DMS 273 treated with DMSO at 0.1 percent for 48 hours (cell line): ENCODE data around the gene SNX1.
"Not testable (repeated sequence)": the region's sequence is repeated elsewhere in the genome, so short reads cannot be mapped to it uniquely, and the experiment has no call there.

ENCODE experiments used
- DNase-seq: peaks from one replicate; lab custom pipeline; 2025; lab: John Stamatoyannopoulos, UW

Gene SNX1

DNA sequence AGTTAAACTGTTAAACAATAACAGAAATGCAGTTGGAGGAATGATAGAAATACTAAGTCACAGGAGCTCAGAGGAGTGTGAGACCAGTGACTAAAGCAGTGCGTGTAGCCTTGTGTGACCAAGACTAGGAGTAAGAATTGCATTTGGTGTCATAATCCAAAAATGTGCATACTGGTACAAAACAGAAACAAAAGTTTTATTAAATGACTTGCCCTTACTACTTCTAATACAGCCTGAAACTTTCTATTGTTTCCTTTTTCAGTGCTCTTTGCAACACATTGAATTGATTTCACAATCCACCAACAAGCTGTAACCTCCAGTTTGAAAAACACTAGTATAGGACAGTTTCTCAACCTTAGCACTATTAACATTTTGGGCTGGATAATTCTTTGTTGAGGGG lies 17.1 kb downstream of the SNX1 start:
- DNase-seq, result no peak

DNA sequence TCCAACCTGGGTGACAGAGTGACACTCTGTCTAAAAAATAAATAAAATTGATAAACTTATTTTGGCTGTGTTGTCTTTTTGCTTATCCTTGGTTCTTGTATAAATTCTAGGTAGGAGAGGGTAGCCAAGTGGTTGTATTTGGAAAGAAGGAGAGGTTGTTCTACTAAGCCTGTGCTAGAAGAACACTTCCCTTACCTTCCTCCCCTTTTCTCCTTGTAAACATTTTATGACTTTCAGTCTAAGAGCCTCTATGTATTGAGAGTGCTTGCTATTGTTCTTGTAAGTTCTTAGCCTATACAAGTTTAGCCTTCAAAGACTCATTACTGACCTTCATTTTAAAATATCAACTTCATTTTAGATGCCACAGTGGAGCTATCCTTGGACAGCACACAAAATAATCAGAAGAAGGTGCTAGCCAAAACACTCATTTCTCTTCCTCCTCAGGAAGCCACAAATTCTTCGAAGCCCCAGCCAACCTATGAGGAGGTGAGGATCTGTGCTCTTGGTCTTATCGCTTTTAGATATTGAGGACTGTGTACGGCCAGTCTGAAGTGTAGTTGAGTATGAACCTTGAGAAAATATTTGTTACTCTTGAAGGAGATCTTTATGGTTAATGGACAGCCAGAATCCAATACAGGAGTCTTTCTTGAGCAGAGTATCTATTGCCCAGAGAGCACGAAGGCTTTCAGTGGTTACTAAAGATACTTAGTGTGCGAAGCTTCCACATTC lies 22.1 kb downstream of the SNX1 start:
- no peak for DNase-seq

DNA sequence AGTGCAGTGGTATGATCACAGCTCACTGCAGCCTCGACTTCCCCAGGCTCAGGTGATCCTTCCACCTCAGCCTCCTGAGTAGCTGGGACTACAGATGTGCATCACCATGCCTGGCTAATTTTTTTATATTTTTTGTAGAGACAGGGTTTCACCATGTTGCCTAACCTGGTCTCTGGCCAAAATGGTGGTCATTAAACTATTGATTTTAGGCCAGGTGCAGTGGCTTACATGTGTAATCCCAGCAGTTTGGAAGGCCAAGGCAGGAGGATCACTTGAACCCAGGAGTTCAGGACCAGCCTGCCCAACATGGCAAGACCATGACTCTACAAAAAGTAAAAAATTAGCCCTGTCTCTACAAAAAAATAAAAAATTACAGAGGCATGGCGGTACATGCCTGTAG lies 24.5 kb downstream of the SNX1 start:
- not testable (repeated sequence) for DNase-seq

DNA sequence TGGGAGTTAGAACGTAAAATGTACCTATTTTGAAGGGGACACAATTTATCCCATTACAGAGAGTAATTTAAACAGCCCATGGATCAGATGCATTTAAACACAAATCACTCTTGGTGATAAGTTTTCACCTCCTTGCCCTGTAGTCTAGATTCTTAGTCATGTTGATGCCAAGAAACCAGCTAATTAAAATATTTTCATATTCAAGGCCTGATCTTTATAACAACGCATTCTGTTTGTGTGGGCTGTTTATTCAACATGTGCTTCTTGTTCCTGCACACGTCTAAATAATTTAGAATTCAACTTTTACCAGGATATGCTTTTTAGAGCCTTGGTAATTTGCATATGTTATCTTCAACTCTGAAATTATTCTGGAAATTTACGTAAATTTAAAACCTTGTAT lies 25.8 kb downstream of the SNX1 start:
- no peak for DNase-seq

DNA sequence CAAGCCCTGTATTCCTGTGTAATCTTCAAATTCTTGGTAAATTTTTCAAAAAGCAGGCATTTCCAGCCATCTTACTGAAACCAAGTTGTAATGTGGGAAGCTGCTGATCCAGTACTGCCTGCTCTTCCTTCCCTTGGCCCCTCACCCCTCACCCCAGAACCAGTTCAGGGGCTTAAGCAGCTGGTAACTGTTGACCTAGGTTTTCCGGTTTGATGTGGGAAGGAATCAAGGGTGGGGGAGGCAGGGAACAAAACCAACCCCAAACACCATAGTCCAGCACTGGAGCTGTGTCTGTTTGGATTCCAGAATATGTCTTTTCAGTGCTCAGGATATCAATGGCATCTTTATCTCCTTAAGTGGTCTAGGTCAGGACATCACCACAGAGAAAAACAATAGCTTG lies 26.7 kb downstream of the SNX1 start:
- DNase-seq, result no peak

DNA sequence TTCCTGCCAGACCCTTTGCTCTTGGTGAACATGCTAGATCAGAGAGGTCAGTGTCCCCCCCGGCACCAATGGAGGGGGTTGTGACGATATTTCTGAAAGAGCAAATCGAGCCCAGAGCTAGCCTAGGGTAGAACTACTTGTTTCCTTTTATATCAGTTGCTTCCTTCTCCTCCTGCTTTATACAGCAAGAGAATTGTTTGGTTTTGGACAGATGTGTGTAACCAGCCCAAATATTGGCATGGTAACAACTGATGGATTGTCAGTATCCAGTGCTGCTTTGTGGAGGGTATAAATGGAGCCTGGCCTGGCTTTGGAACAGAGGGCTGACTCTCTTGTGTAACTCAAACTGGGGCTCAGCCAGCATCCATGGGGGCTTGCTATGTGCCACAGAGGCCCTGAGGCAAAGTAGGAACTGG lies 27.2 kb downstream of the SNX1 start:
- no peak for DNase-seq

DNA sequence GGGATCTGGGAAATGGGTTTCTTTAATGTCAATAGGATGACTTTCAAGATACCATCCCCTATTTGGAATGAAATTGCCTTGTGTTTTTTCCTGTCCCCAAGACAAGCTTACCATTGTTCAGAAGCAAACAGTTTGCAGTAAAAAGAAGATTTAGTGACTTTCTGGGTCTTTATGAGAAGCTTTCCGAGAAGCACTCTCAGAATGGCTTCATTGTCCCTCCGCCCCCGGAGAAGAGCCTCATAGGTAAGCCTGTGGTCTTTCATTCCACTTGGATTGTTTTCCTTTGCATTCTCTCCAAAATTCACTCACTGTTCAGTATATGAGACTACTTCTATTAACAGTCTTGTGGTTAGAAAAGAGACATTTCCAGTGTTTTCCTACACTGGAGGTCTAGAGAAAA lies 30.2 kb downstream of the SNX1 start:
- DNase-seq, result no peak

DNA sequence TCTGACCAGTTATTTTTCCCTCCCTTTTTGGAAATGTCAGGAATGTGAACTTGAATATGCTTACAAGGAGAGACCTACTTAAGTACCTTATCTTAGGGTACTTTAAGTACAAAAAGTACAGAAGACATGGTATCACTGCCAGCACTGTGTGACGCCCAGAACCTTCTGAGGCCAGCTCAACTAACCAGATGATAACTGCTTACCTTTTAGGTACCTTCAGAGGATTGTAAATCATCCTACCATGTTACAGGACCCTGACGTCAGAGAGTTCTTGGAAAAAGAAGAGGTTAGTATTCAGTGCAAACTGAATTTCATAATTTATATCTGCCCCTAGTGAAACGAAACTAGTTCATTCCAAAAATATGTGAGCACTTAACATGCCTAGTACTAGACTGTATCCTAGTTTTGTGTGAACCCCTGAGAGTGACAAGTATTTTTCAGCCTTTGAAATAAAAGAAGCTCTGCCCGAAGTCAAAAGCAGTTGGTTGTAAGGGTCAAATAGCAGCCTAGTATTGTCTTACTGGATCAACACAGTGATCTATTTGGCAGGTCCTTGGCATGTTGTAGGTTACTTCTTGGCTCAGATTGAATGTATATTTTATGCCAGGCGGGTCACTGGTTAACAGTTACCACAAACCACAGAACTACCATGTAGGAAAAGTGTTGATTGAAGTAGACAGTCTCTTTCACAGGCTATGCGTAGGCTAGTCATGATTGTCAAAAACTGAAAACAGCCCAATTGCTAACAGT lies 31.9 kb downstream of the SNX1 start:
- no peak for DNase-seq

DNA sequence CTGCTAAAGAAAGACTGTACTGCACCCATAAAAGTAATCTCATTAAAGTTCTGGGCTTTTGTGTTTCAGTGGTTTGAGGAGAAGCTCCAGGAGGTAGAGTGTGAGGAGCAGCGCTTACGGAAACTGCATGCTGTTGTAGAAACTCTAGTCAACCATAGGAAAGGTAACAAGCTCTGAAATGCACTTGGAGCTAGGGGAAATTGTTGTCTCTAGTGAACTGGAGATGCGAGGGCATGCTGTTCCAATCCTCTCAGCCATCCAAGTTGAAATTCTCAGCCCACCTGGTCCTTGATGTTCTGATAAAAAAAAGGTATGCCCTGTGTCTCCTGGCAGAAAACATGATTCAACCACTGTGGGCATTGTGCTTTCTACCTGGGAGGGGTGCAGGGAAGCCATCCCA lies 34.4 kb downstream of the SNX1 start:
- no peak for DNase-seq

DNA sequence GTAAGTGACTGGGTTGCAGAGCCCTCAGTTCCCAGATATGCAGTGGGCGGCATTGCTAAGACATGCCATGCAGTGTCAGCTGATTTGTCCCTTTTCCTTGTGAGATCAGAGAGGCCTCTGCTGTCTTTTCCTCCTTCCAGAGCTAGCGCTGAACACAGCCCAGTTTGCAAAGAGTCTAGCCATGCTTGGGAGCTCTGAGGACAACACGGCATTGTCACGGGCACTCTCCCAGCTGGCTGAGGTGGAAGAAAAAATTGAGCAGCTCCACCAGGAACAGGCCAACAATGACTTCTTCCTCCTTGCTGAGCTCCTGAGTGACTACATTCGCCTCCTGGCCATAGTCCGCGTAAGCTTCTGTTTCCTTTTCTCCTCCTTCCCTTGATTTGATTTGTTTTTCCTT lies 35.8 kb downstream of the SNX1 start:
- no peak for DNase-seq

DNA sequence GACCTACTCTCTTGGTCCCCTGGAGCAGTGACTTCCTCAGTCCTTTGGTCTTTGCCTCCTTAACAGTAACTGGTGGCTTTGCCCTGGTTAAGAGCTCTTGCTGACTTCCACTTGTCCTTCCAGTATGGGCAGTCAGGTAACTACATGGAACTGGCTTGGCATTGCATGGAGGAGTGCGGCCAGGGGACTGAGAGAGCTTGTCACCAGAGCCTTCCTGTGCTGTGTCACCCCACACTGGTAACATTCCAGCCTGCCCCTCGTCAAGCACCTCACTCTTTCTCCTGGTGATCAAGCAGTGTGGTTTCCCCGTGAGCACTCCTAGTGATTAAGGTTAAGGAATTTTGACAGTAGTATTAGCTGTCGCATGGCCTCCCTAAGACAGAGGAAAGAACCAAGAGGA lies 36.4 kb downstream of the SNX1 start:
- no peak for DNase-seq

DNA sequence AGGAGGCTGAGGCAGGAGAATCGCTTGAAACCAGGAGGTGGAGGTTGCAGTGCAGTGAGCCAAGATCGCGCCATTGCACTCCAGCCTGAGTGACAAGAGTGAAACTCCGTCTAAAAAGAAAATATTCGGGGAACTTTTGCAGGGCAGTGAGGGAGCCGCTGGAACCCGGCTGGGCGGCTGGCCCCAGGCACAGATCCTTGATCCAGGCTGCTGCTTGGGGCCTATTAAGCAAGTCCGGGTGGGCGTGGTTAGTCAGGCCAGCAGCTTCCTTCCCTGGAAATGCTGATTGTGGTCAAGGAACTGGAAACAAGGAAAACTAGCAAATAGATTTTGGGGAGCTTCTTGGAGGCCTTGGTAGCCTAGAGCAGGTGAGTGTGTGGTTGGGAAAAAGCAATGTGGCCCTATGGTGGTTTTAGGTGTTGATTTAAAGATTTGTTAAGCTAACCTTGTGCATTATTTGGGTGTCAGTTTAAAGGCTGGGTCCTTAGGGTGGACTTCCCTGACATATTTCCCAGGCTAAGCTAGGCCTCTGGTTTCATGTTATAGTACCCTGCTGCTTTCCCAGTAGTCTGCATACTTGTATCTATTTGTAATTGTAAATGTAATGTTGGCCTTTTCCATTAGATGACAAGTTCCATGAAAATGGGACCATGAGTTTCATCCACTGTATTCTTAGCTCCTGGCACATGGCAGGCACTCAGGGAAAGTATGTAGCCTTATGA lies 38.0 kb downstream of the SNX1 start:
- DNase-seq, result no peak

DNA sequence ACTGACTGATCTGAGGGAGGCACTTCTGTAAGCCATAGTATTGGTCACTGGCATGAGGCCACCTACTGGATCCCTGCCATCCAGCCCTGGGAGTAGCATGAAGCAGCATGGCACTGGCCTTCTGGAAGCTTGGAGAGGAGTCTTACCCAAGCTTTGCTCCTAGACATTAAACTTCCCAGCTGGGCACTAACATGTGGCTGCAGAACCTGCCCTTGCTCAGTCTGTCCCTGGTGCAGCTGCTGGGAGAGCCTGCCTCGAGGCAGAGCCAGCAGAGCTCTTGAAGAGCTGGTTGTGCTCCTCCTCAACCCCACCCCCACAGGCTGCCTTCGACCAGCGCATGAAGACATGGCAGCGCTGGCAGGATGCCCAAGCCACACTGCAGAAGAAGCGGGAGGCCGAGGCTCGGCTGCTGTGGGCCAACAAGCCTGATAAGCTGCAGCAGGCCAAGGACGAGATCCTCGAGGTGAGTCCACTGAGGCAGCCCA lies 38.6 kb downstream of the SNX1 start:
- DNase-seq, result no peak

DNA sequence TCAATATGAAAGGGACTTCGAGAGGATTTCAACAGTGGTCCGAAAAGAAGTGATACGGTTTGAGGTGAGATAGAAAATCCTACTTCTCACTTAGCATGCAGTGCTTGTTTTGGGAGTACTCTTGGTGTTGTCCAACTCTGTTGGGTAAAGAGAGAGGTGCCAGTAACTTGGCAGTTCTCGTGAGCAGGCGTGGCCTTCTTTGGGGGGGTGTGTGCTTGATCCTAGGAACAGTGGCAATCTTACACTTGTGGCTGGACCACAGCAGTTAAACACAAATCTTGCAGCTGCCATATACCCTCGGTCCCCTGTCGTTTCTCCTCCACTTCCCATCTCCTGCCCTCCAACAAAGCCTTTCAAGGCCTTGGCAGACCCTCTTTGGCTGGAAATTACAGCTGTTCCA lies 40.6 kb downstream of the SNX1 start:
- DNase-seq, result no peak

DNA sequence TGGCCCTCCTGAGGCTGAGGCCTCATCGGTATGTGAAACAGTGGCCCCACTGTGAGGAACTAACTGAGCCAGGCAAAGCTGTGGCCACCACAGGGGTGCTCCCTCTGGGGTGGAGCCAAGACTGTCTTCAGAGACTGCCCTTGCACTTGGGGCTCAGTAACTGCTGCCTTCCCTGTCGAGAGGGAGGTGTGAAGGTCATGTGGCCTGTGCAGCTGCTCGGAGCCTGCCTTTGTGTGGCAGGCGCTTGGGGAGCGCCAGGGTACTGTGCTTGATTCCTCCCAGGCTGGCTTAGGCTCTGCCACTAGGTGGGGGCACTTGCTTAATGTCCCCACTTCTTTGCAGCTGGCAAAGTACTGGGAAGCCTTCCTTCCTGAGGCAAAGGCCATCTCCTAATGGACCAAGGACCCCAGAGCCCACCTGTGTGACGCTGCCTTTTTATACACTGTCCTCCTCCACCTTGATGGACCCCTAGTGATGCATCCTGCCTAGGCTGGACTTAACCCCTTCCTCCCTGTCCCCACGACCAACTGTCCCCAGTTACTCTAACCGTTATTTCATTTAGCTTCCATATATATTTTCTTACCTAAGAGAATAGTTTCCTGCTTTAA lies 41.5 kb downstream of the SNX1 start:
- DNase-seq, result no peak

DNA sequence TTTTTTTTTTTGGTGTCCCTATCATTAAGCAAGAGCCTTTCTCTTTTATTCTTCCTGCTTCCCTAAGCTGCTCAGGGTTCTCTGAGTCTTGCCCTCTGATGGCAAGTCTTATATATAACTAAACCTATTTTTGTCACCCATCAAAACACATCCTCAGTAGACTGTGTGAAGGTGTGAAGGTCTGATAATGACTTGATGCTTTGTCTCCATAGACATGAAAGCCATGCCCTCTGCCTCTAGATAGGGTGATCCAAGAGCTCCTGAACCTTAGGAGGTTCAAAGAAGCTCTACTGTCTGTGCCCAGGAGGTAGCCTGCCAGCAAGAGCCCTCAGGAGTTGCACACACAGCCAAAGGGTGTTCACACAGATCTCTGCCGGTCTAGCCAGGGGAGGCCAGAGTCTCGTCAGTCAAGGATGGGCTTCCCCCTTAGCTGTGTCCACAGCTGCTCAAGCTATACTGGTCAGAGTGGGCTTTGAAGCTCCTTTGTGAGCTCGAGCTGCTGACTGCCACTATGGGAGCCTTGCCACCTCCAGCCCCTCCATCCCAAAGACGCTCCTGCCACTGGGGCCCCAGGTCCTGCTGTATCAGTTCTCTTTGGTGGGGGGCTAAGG lies 42.7 kb downstream of the SNX1 start:
- no peak for DNase-seq

DNA sequence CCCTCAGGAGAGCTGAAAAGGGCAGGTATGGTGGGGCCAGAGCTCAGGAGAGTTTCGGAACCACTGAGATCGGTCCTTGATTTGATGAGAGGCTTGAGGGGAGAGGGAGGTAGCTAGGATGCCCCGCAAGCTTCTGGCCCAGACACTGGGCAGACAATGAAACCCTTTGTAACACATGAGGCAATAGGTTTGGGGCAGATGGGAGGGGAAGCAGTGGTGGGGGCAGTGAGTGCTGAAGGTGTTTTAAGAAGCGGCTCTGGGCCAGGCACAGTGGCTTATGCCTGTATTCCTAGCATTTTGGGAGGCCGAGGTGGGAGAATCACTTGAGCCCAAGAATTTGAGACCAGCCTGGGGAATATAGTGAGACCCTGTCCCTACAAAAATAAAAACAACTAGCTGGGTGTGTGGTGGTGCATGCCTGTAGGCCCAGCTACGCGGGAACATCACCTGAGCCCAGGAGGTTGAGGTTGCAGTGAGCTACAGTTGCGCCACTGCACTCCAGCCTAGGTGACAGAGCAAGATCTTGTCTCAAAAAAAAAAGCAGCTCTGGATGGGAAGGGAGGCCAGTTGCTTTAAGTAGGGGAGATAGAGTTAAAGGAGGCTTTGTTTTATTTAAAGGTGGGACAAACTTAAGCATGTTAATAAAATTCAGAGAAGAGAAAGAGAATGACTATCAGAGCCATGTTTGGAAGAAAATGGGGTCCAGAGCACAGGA lies 46.2 kb downstream of the SNX1 start:
- DNase-seq, result no peak

DNA sequence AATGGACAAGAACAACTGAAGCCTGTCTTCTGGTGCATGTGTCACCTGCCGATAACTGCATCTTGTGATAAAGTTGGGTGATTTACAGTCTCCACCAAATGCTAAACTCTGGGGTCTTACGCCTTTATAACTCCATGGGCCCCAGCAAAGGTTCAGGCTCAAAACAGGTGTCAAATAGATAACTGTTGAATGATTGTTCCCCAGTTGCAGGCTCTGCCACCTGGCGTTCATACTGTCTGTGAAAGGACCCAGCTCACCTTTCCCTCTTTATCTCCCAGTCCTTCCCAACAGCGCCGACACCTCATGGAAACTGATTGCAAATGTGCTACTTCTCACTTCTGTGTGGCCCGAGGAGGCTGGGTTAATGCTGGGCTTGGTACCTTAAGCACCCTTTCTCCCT lies 47.5 kb downstream of the SNX1 start:
- no peak for DNase-seq

DNA sequence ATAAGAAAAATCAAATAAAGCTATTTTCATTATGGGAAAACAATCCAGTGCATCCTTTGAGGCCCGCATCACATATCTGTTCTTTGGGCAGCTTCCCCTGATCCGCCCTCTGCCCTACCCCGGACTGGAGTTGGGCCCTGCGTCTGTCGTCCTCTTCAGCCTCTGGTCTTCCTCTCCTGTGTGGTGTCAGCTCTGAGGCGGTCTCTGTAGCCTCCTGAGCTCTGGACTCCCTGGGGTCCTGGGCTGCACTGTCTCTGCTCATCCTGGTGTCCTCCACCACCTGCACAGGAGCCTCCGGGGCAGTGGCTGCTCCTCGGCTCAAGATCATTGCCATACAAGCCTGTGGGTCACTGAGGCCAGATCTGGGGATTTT lies 48.4 kb downstream of the SNX1 start:
- DNase-seq, result no peak

DNA sequence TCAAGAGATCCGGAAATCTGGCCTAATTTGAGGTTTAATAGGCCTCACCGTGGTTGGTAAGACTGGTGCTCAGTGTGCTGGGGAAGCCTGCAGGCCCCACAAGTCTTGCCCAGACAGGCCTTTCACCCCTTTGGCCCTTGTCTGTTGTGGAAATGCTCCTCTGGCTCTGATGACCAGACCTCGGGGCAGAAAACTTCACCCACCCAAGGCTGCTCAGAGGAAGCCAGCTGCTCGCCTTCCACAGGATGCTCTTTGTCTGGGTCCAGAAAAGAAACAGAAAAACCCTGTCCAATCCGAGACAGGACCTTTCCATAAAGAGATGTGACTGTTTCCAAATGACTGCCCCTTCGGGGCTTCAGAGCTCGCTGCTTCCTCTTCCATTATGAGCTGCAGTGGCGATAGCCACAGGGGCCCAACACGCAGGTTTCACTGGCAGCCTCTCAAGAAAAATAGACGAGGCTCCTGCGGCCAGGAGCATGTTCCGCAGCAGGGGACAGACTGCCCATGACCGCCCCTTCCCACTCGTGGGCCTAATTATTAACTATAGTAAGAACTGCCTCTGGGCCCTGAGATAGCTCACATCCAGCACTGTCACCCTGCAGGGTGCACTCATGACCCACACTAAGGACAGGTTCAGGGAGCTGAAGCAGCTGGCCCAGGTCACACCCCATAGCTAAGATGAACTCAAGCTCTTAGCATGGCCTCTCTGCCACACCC lies 48.9 kb downstream of the SNX1 start:
- no peak for DNase-seq

DNA sequence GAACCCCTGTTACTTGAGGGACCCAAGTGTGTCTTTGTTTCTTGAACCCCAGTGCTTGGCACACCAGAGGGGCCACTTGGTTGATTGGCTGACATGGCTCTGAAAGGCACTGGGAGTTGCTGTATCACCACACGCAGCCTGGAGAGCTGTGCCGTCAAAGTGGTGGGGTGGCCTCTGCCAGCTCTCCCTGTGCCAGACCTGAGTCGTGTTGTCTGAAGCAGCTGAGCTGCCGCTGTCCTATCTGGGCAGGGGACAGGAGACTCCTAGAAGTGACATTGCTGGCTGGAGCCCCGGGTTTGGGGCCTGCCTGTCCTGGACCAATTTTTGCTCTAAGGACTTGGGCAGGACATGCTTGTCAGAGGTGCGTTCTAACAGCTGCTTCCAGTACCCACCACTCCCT lies 50.3 kb downstream of the SNX1 start:
- DNase-seq, result no peak
